Measurements from ENCODE around the gene MAFF. TPM values are rescaled to one million over a fixed set of nuclear protein-coding genes. Genes with fewer than 3 reads are reported as not detected.

The MAFF gene
- total RNA-seq, 1 experiment from 2014 or later: 6.4 TPM

DNA sequence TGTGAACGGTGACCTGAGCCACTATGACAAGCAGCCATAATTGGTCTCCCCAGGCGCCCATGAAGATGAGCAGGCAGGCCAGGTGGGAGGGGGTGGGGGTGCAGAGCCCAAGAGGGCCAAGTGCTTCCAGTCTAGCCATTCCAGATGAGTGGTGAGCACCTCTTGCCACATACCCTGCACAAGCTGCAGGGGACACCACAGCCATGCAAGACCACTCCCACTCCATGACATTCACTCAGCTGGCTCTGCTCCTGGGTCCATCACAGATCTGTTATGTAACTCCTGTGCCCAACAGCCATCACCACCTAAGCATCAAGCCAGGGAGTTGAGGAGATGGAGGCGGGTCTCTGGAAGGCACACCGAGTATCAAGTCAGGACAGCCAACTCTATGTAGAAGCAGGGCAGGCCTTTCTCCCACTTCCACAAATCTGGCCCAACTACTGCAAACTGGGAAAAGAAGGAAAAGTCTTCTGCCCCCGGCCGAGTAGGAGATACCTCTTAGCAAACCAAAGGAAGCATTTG, 62.6 kb downstream of the MAFF start:
- Histone ChIP-seq H3K4me1 (ENCODE audit: control insufficient read depth, insufficient read depth, low read length) (no peaks in the 10 kb centered on the region), H3K27me3 (ENCODE audit: control insufficient read depth, insufficient read depth, low read length) (no peaks in the 10 kb centered on the region), H3K9me3 (ENCODE audit: control insufficient read depth, insufficient read depth, low read depth, low read length) (no peaks in the 10 kb centered on the region), H3K4me3 (ENCODE audit: low read depth in 2 of 2, low read length in 2 of 2) (no peak overlapping the region), H3K27ac (ENCODE audit: low read length) (no peak overlapping the region), H3K36me3 (ENCODE audit: control insufficient read depth, insufficient read depth, low read length) (no peaks in the 10 kb centered on the region)
- POLR2A ChIA-PET: no interaction called here
- no TSS peak for BruUV-seq (replicated peaks)
- TF ChIP-seq TCF7L2 (IDR thresholded peaks at IDR 0.05; ENCODE audit: low read depth, low read length) (no peak), POLR2AphosphoS5 (IDR thresholded peaks at IDR 0.05; ENCODE audit: low read depth, low read length) (no peak), SIN3A (IDR thresholded peaks at IDR 0.05; ENCODE audit: borderline replicate concordance, insufficient read depth, low read depth, low read length) (no peak)
- TF ChIP-seq, protein P1, sequence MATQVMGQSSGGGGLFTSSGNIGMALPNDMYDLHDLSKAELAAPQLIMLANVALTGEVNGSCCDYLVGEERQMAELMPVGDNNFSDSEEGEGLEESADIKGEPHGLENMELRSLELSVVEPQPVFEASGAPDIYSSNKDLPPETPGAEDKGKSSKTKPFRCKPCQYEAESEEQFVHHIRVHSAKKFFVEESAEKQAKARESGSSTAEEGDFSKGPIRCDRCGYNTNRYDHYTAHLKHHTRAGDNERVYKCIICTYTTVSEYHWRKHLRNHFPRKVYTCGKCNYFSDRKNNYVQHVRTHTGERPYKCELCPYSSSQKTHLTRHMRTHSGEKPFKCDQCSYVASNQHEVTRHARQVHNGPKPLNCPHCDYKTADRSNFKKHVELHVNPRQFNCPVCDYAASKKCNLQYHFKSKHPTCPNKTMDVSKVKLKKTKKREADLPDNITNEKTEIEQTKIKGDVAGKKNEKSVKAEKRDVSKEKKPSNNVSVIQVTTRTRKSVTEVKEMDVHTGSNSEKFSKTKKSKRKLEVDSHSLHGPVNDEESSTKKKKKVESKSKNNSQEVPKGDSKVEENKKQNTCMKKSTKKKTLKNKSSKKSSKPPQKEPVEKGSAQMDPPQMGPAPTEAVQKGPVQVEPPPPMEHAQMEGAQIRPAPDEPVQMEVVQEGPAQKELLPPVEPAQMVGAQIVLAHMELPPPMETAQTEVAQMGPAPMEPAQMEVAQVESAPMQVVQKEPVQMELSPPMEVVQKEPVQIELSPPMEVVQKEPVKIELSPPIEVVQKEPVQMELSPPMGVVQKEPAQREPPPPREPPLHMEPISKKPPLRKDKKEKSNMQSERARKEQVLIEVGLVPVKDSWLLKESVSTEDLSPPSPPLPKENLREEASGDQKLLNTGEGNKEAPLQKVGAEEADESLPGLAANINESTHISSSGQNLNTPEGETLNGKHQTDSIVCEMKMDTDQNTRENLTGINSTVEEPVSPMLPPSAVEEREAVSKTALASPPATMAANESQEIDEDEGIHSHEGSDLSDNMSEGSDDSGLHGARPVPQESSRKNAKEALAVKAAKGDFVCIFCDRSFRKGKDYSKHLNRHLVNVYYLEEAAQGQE (IDR thresholded peaks at IDR 0.05; ENCODE audit: insufficient read depth in 1 of 2, low read depth in 2 of 2, low read length in 1 of 2): no peak
- TF ChIP-seq, protein P2, sequence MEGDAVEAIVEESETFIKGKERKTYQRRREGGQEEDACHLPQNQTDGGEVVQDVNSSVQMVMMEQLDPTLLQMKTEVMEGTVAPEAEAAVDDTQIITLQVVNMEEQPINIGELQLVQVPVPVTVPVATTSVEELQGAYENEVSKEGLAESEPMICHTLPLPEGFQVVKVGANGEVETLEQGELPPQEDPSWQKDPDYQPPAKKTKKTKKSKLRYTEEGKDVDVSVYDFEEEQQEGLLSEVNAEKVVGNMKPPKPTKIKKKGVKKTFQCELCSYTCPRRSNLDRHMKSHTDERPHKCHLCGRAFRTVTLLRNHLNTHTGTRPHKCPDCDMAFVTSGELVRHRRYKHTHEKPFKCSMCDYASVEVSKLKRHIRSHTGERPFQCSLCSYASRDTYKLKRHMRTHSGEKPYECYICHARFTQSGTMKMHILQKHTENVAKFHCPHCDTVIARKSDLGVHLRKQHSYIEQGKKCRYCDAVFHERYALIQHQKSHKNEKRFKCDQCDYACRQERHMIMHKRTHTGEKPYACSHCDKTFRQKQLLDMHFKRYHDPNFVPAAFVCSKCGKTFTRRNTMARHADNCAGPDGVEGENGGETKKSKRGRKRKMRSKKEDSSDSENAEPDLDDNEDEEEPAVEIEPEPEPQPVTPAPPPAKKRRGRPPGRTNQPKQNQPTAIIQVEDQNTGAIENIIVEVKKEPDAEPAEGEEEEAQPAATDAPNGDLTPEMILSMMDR (IDR thresholded peaks at IDR 0.05): no peak
- in situ Hi-C loops (cut with HindIII; ENCODE audit: low pct_unique_long_range_greater_than_20kb, low sequenced_read_pairs): no loop called here
- DNase-seq (ENCODE audit: low read depth, low spot score) (no peak), ATAC-seq (no peak)
- CTCF ChIA-PET: no interaction called here
- intact Hi-C loops (cut with micrococcal nuclease; ENCODE audit: unreplicated experiment): no loop called here

Other genes starting within 250 kb of the MAFF start
- 0.49 TPM for gene C22orf23, start 248.4 kb upstream of the MAFF start, total RNA-seq (2021; ENCODE audit: unreplicated experiment)
- 89.7 TPM for gene POLR2F, start 248.3 kb upstream of the MAFF start, total RNA-seq (2021; ENCODE audit: unreplicated experiment)
- gene SOX10, start 217.4 kb upstream of the MAFF start, total RNA-seq (2021; ENCODE audit: unreplicated experiment): not detected
- gene PICK1, start 144.6 kb upstream of the MAFF start, total RNA-seq (2021; ENCODE audit: unreplicated experiment): 21.3 TPM
- not detected for gene SLC16A8, start 117.8 kb upstream of the MAFF start, total RNA-seq (2021; ENCODE audit: unreplicated experiment)
- 0.18 TPM for gene BAIAP2L2, start 91.3 kb upstream of the MAFF start, total RNA-seq (2021; ENCODE audit: unreplicated experiment)
- gene PLA2G6, start 20.2 kb upstream of the MAFF start, total RNA-seq (2021; ENCODE audit: unreplicated experiment): 16.2 TPM
- 54.2 TPM for gene TMEM184B, start 71.0 kb downstream of the MAFF start, total RNA-seq (2021; ENCODE audit: unreplicated experiment)
- 115 TPM for gene CSNK1E, start 115.4 kb downstream of the MAFF start, total RNA-seq (2021; ENCODE audit: unreplicated experiment)

All from Panc1 (cell line).